ENCODE measurements around the gene MFN2. TPM values are rescaled to one million over a fixed set of nuclear protein-coding genes. Genes with fewer than 3 reads are reported as not detected.

The MFN2 gene
- polyA plus RNA-seq, 1 of the 3 experiments (the other 2 are of a cell fraction): 43.2 TPM

GRCh38 chr1:11931845-11932244 is 48.4 kb upstream of the MFN2 start:
- H3K9ac ChIP-seq: no peak overlapping the region
- H3K79me2 ChIP-seq (ENCODE audit: insufficient read depth): peaks cover 23% of the 10 kb centered on the region
- H3F3A ChIP-seq (replicated peaks; ENCODE audit: insufficient read depth): peaks cover 21% of the 10 kb centered on the region
- ChIA-PET CTCF (interaction anchor here (2.4 kb wide), 1 partner anchor 22 kb away, joined by 8 read pairs; no protein-coding TSS in a partner anchor), POLR2A (interaction anchor here (1.0 to 1.4 kb wide), 2 partner anchors 24 to 87 kb away, joined by 3 to 4 read pairs; no protein-coding TSS in a partner anchor)
- no peaks in the 10 kb centered on the region for H3K27me3 ChIP-seq (ENCODE audit: insufficient read depth)
- DNase-seq: no peak
- H3K9me2 ChIP-seq: no peaks in the 10 kb centered on the region
- H4K20me1 ChIP-seq (ENCODE audit: insufficient read depth): no peaks in the 10 kb centered on the region
- no peak overlapping the region for H3K4me3 ChIP-seq (ENCODE audit: low read depth in 2 of 2, low read length in 1 of 2)
- H3K9me3 ChIP-seq: no peaks in the 10 kb centered on the region
- peaks cover 26 to 36% of the 10 kb centered on the region in 2 experiments for H3K4me1 ChIP-seq (ENCODE audit: control insufficient read depth in 1 of 2, insufficient read depth in 2 of 2, low read depth in 1 of 2, low read length in 1 of 2)
- no peak overlapping the region for H2AFZ ChIP-seq (ENCODE audit: low read depth)
- 90% methylated on average over 10 of the region's 10 CpGs for WGBS (ENCODE audit: low lambda C conversion rate)
- TF ChIP-seq USF1 (IDR thresholded peaks at IDR 0.05; ENCODE audit: borderline replicate concordance, low read depth): no peak
- no peak for TF ChIP-seq RAD21 (IDR thresholded peaks at IDR 0.05; ENCODE audit: low read length)
- no peak for TF ChIP-seq POLR2AphosphoS5 (IDR thresholded peaks at IDR 0.05; ENCODE audit: low read depth, low read length)
- TF ChIP-seq NRF1 (IDR thresholded peaks at IDR 0.05; ENCODE audit: low read depth, low read length): no peak
- TF ChIP-seq CTCF (IDR thresholded peaks at IDR 0.05): no peak
- H3K36me3 ChIP-seq (replicated peaks in 1 of 2; ENCODE audit: control insufficient read depth in 1 of 2, insufficient read depth in 2 of 2, low read length in 1 of 2): no peaks in the 10 kb centered on the region
- H3K4me2 ChIP-seq: no peak overlapping the region
- no peak overlapping the region for H3K27ac ChIP-seq (ENCODE audit: low read depth in 2 of 2, low read length in 1 of 2)

GRCh38 chr1:11934302-11935056 is 45.8 kb upstream of the MFN2 start, which contains the start of gene PLOD1:
Gene PLOD1, plus strand, starts transcription at chr1:11934717. Its CDS starts 63 bp downstream, at chr1:11934780.
- Histone ChIP-seq H3K4me1 (ENCODE audit: control insufficient read depth in 1 of 2, insufficient read depth in 2 of 2, low read depth in 1 of 2, low read length in 1 of 2) (peaks cover 25 to 57% of the 10 kb centered on the region in 2 experiments; a peak in 3 of 4 replicates), H3K9me3 (no peaks in the 10 kb centered on the region), H3K4me2 (peak within 1 kb of the TSS; percentile 91), H2AFZ (ENCODE audit: low read depth) (peak within 1 kb of the TSS; percentile 76), H3K79me2 (ENCODE audit: insufficient read depth) (peaks cover 50% of the 10 kb centered on the region), H3K4me3 (ENCODE audit: low read depth in 2 of 2, low read length in 1 of 2) (peak within 1 kb of the TSS; percentile 64 to 83), H3F3A (replicated peaks; ENCODE audit: insufficient read depth) (peaks cover 12% of the 10 kb centered on the region), H3K27me3 (ENCODE audit: insufficient read depth) (no peaks in the 10 kb centered on the region), H3K36me3 (replicated peaks in 1 of 2; ENCODE audit: control insufficient read depth in 1 of 2, insufficient read depth in 2 of 2, low read length in 1 of 2) (peaks cover 0 to 5% of the 10 kb centered on the region in 2 experiments), H3K9ac (peak within 1 kb of the TSS; percentile 85), H3K27ac (ENCODE audit: low read depth in 2 of 2, low read length in 1 of 2) (peak within 1 kb of the TSS; percentile 74 to 91), H3K9me2 (no peaks in the 10 kb centered on the region), H4K20me1 (ENCODE audit: insufficient read depth) (no peaks in the 10 kb centered on the region)
- ChIA-PET CTCF (no interaction called here), POLR2A (interaction anchor here (0.5 to 2.4 kb wide), 5 partner anchors 9 to 252 kb away, joined by 3 to 17 read pairs (median 3); no protein-coding TSS in a partner anchor)
- DNase-seq: peak; percentile 93
- WGBS (ENCODE audit: low lambda C conversion rate): 6% methylated on average over 24 of the region's 55 CpGs
- TF ChIP-seq FOXJ3 (CRISPR knock-in tag; IDR thresholded peaks at IDR 0.05) (no peak), POLR2AphosphoS5 (IDR thresholded peaks at IDR 0.05; ENCODE audit: low read depth, low read length) (peak; percentile 85), TCF12 (IDR thresholded peaks at IDR 0.05) (no peak; the same call in 1 of the 2 replicates), TAF1 (IDR thresholded peaks at IDR 0.05; ENCODE audit: borderline replicate concordance, low read depth, low read length) (peak; percentile 63; the same call in 1 of the 2 replicates), MXI1 (IDR thresholded peaks at IDR 0.05; ENCODE audit: low read depth, low read length) (peak; percentile 76), NRF1 (IDR thresholded peaks at IDR 0.05; ENCODE audit: low read depth, low read length) (peak; percentile 57), ELF1 (IDR thresholded peaks at IDR 0.05) (0 out of 2 replicates have a peak, but pooled peaks have one; percentile 27), GABPA (IDR thresholded peaks at IDR 0.05; ENCODE audit: low read depth) (no peak), RXRA (IDR thresholded peaks at IDR 0.05; ENCODE audit: borderline replicate concordance, low read depth) (no peak), MAX (IDR thresholded peaks at IDR 0.05; ENCODE audit: low read depth) (peak; percentile 73; the same call in 1 of the 2 replicates), TEAD4 (IDR thresholded peaks at IDR 0.05; ENCODE audit: borderline replicate concordance, insufficient read depth) (0 out of 2 replicates have a peak, but pooled peaks have one; percentile 11), PBX3 (IDR thresholded peaks at IDR 0.05) (peak; percentile 50), RCOR1 (IDR thresholded peaks at IDR 0.05; ENCODE audit: low read length) (no peak)

Data from SK-N-SH (cell line).